WI38 (cell line): Measurements from ENCODE around the gene MED13L.

ENCODE experiments used
- H3K4me3 ChIP-seq: 2 replicates; pipeline ENCODE4 v1.5.1; 2011; ENCODE audit warnings: low read depth, mild to moderate bottlenecking, control low read depth, low read length
- CTCF ChIP-seq: IDR thresholded peaks from 2 replicates; pipeline ENCODE4 v1.5.1; 2012; ENCODE audit warnings: low read depth, mild to moderate bottlenecking, control low read depth, low read length

Gene MED13L

GRCh38 chr12:116009805-116010204, 267.7 kb downstream of the MED13L start:
- peak; percentile 30 for TF ChIP-seq CTCF

GRCh38 chr12:116006141-116006540, 271.4 kb downstream of the MED13L start:
- no peak for TF ChIP-seq CTCF

More at GRCh38 chr12:116009805-116010204, 267.7 kb downstream of the MED13L start:
- no peak overlapping the region for H3K4me3 ChIP-seq

GRCh38 chr12:116002890-116003536, 274.5 kb downstream of the MED13L start:
- no peak overlapping the region for H3K4me3 ChIP-seq
- TF ChIP-seq CTCF: no peak

More at GRCh38 chr12:116006141-116006540, 271.4 kb downstream of the MED13L start:
- H3K4me3 ChIP-seq: no peak overlapping the region

GRCh38 chr12:116000252-116000651, 277.2 kb downstream of the MED13L start:
- no peak for TF ChIP-seq CTCF
- H3K4me3 ChIP-seq: no peak overlapping the region

GRCh38 chr12:115999582-115999981, 277.9 kb downstream of the MED13L start:
- H3K4me3 ChIP-seq: no peak overlapping the region
- no peak for TF ChIP-seq CTCF

- no peak for TF ChIP-seq CTCF
Measured at GRCh38 chr12:115998794-115999478, 278.6 kb downstream of the MED13L start.

GRCh38 chr12:115998119-115998633, 279.3 kb downstream of the MED13L start:
- peak; percentile 44; the same call in 1 of the 2 replicates for TF ChIP-seq CTCF
- no peak overlapping the region for H3K4me3 ChIP-seq

More at GRCh38 chr12:115998794-115999478, 278.6 kb downstream of the MED13L start:
- no peak overlapping the region for H3K4me3 ChIP-seq
